Prostate gland (tissue), 2 donors: ENCODE results near the gene MUL1. TPM values are rescaled to one million over a fixed set of nuclear protein-coding genes. Genes with fewer than 3 reads are reported as not detected.
A peak's percentile ranks its signal among the peaks of the same experiment; 100 is the strongest.

ENCODE experiments used
- DNase-seq: peaks from one replicate; pipeline ENCODE4 v3.0.0-alpha.2; 2019; ENCODE audit warnings: low spot score
- H3K27ac ChIP-seq, 2 donors: fragments of 200-600 bp; sonication (generic); 2 replicates each; pipeline ENCODE4 v1.5.1; 2017 to 2019
- H3K27me3 ChIP-seq: fragments of 200-600 bp; sonication (generic); replicated peaks from 2 replicates; pipeline ENCODE4 v1.5.1; 2019; ENCODE audit not compliant: insufficient read depth
- H3K36me3 ChIP-seq, 2 donors: fragments of 200-600 bp; sonication (generic); 1 replicate in 1 of 2; 2 replicates in 1 of 2; pipeline versions ENCODE4 v1.5.1 to v1.8.1; 2017 to 2019
- H3K4me1 ChIP-seq: fragments of 200-600 bp; sonication (generic); replicated peaks from 2 replicates; pipeline ENCODE4 v1.5.1; 2019
- H3K4me3 ChIP-seq, 2 donors: fragments of 200-600 bp; sonication (generic); 2 replicates each; pipeline ENCODE4 v1.5.1; 2017 to 2019
- H3K9me3 ChIP-seq: fragments of 200-600 bp; sonication (generic); 2 replicates; pipeline ENCODE4 v1.5.1; 2017
- POLR2A ChIP-seq: fragments of 450-650 bp; IDR thresholded peaks from one replicate; pipeline ENCODE4 v1.6.1; 2016; ENCODE audit warnings: antibody characterized with exemption, mild to moderate bottlenecking
- POLR2AphosphoS5 ChIP-seq: sonication (generic); formaldehyde crosslinking; IDR thresholded peaks from one replicate; pipeline ENCODE4 v1.6.1; 2017; ENCODE audit warnings: antibody characterized with exemption
- WGBS: methylation state at CpG from one replicate; pipeline ENCODE4 v1.1.5; 2018; 5-methylcytosine and 5-hydroxymethylcytosine counted together
- intact Hi-C: fragments of 100-400 bp; cut with DNase I; formaldehyde crosslinking; loops from one replicate; pipeline ENCODE4 v1.14.2; 2022
- total RNA-seq, 2 donors: library from RNA; depleted of rRNA; stranded (reverse); fragments of >200 nt; gene quantifications; one replicate each; pipeline ENCODE4 v1.1.0, GENCODE V29; 2016
- TF ChIP-seq, protein P1 (sequence below), 4 experiments: fragments of 200-600 bp in 2 of 4; fragments of 450-650 bp in 2 of 4; sonication (generic) in 2 of 4; IDR thresholded peaks; 1 replicate in 3 of 4; 2 replicates in 1 of 4; pipeline ENCODE4 v1.5.1; 2016 to 2019; ENCODE audit warnings: antibody characterized with exemption in 4 of 4, mild to moderate bottlenecking in 2 of 4, moderate library complexity in 2 of 4

MUL1 gene
- total RNA-seq, 2 donors from 2014 or later, result 30.0 to 37.0 TPM

GRCh38 chr1:20483098-20483832 lies 24.7 kb downstream of the MUL1 start:
- 47% methylated on average over 16 of the region's 16 CpGs for WGBS
- Histone ChIP-seq H3K9me3 (no peaks in the 10 kb centered on the region), H3K4me1 (no peaks in the 10 kb centered on the region), H3K27me3 (no peaks in the 10 kb centered on the region), H3K4me3 (peak overlapping the region; percentile 51 to 55), H3K27ac (peak overlapping the region; percentile 85 to 90), H3K36me3 (no peaks in the 10 kb centered on the region)
- TF ChIP-seq, protein P1, sequence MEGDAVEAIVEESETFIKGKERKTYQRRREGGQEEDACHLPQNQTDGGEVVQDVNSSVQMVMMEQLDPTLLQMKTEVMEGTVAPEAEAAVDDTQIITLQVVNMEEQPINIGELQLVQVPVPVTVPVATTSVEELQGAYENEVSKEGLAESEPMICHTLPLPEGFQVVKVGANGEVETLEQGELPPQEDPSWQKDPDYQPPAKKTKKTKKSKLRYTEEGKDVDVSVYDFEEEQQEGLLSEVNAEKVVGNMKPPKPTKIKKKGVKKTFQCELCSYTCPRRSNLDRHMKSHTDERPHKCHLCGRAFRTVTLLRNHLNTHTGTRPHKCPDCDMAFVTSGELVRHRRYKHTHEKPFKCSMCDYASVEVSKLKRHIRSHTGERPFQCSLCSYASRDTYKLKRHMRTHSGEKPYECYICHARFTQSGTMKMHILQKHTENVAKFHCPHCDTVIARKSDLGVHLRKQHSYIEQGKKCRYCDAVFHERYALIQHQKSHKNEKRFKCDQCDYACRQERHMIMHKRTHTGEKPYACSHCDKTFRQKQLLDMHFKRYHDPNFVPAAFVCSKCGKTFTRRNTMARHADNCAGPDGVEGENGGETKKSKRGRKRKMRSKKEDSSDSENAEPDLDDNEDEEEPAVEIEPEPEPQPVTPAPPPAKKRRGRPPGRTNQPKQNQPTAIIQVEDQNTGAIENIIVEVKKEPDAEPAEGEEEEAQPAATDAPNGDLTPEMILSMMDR (IDR thresholded peaks at IDR 0.05), result no peak
- TF ChIP-seq POLR2A (no peak), POLR2AphosphoS5 (no peak)
- no peak for DNase-seq
- intact Hi-C loops, result loop anchor here (5.0 kb wide), 1 partner anchor 121 kb away; no protein-coding TSS in a partner anchor

GRCh38 chr1:20481643-20482498 lies 26.1 kb downstream of the MUL1 start:
- WGBS, result 65% methylated on average over 10 of the region's 10 CpGs

GRCh38 chr1:20480951-20481617 lies 26.9 kb downstream of the MUL1 start:
- no peak for DNase-seq
- Histone ChIP-seq H3K27me3 (no peaks in the 10 kb centered on the region), H3K9me3 (no peaks in the 10 kb centered on the region), H3K4me3 (no peak overlapping the region), H3K4me1 (no peaks in the 10 kb centered on the region), H3K36me3 (no peaks in the 10 kb centered on the region), H3K27ac (no peak overlapping the region)
- intact Hi-C loops, result loop anchor here (5.0 kb wide), 1 partner anchor 119 kb away; no protein-coding TSS in a partner anchor
- 56% methylated on average over 7 of the region's 7 CpGs for WGBS
- TF ChIP-seq, protein P1 (IDR thresholded peaks at IDR 0.05), result no peak
- TF ChIP-seq POLR2A (no peak), POLR2AphosphoS5 (no peak)

More at GRCh38 chr1:20481643-20482498, 26.1 kb downstream of the MUL1 start:
- no peak for DNase-seq
- no peaks in the 10 kb centered on the region for H3K4me1 ChIP-seq
- no peaks in the 10 kb centered on the region for H3K36me3 ChIP-seq
- H3K27me3 ChIP-seq, result no peaks in the 10 kb centered on the region
- H3K4me3 ChIP-seq, result no peak overlapping the region
- H3K27ac ChIP-seq, result no peak overlapping the region
- intact Hi-C loops, result loop anchor here (5.0 kb wide), 1 partner anchor 120 kb away; no protein-coding TSS in a partner anchor
- no peak for TF ChIP-seq POLR2AphosphoS5
- TF ChIP-seq, protein P1 (IDR thresholded peaks at IDR 0.05), result no peak
- H3K9me3 ChIP-seq, result no peaks in the 10 kb centered on the region

- H3K36me3 ChIP-seq, result no peaks in the 10 kb centered on the region
- H3K9me3 ChIP-seq, result no peaks in the 10 kb centered on the region
- intact Hi-C loops, result loop anchor here (5.0 kb wide), 1 partner anchor 118 kb away; no protein-coding TSS in a partner anchor
- no peaks in the 10 kb centered on the region for H3K4me1 ChIP-seq
- TF ChIP-seq POLR2A (no peak), POLR2AphosphoS5 (no peak)
- TF ChIP-seq, protein P1 (IDR thresholded peaks at IDR 0.05), result no peak
- H3K4me3 ChIP-seq, result no peak overlapping the region
- DNase-seq, result no peak
- 72% methylated on average over 10 of the region's 10 CpGs for WGBS
- H3K27ac ChIP-seq, result no peak overlapping the region
- H3K27me3 ChIP-seq, result no peaks in the 10 kb centered on the region
Observed at GRCh38 chr1:20480243-20480944, 27.6 kb downstream of the MUL1 start.
